ENCODE results near the gene NCS1. TPM values are rescaled to one million over a fixed set of nuclear protein-coding genes. Genes with fewer than 3 reads are reported as not detected.

NCS1 gene
- total RNA-seq, 4 donors from 2014 or later = 105 to 231 (median 127) TPM

GRCh38 chr9:130222833-130223232 is 50.6 kb downstream of the NCS1 start:
- ATAC-seq = no peak
- TF ChIP-seq EP300 (IDR thresholded peaks at IDR 0.05) (no peak), POLR2A (IDR thresholded peaks at IDR 0.05) (no peak), CTCF (IDR thresholded peaks at IDR 0.05) (no peak)
- Histone ChIP-seq H3K36me3 (peaks cover 0 to 65% of the 10 kb centered on the region in 2 donors), H3K27ac (peak overlapping the region in 2 of 4 donors; percentile 10 to 44), H3K4me3 (no peak overlapping the region), H3K27me3 (no peaks in the 10 kb centered on the region), H3K9me3 (peaks cover 0 to 9% (median 2%) of the 10 kb centered on the region in 3 donors), H3K4me1 (peaks cover 0 to 22% (median 13%) of the 10 kb centered on the region in 3 donors)
- WGBS, 2 donors (ENCODE audit: low coverage in 1 of 2) = 100% methylated on average over 1 of the region's 9 CpGs; no CpG with 5 or more reads in 1 of the 2 donors

GRCh38 chr9:130225071-130225470 is 52.9 kb downstream of the NCS1 start:
- TF ChIP-seq EP300 (IDR thresholded peaks at IDR 0.05) (no peak), POLR2A (IDR thresholded peaks at IDR 0.05) (no peak), CTCF (IDR thresholded peaks at IDR 0.05) (no peak), POLR2AphosphoS5 (IDR thresholded peaks at IDR 0.05) (no peak)
- no peak overlapping the region for H3K27ac ChIP-seq
- H3K4me3 ChIP-seq = no peak overlapping the region
- no peaks in the 10 kb centered on the region for H3K27me3 ChIP-seq
- H3K4me1 ChIP-seq = peaks cover 0 to 10% (median 6%) of the 10 kb centered on the region in 3 donors
- H3K36me3 ChIP-seq = peaks cover 0 to 72% of the 10 kb centered on the region in 2 donors
- WGBS, 2 donors (ENCODE audit: low coverage in 1 of 2) = 73 to 81% methylated on average over 5 to 6 of the region's 11 CpGs
- no peak for ATAC-seq
- H3K9me3 ChIP-seq = peaks cover 0 to 14% (median 2%) of the 10 kb centered on the region in 3 donors

- ATAC-seq = no peak
- peaks cover 0 to 14% (median 2%) of the 10 kb centered on the region in 3 donors for H3K9me3 ChIP-seq
- H3K27me3 ChIP-seq = no peaks in the 10 kb centered on the region
- peaks cover 0 to 5% (median 3%) of the 10 kb centered on the region in 3 donors for H3K4me1 ChIP-seq
- TF ChIP-seq CTCF (IDR thresholded peaks at IDR 0.05) = no peak
- TF ChIP-seq POLR2AphosphoS5 (IDR thresholded peaks at IDR 0.05) = no peak
- TF ChIP-seq POLR2A (IDR thresholded peaks at IDR 0.05) = no peak
- no peak for TF ChIP-seq EP300 (IDR thresholded peaks at IDR 0.05)
- 97% methylated on average over 6 to 11 of the region's 20 CpGs for WGBS, 2 donors (ENCODE audit: low coverage in 1 of 2)
- H3K36me3 ChIP-seq = peaks cover 0 to 77% of the 10 kb centered on the region in 2 donors
- H3K4me3 ChIP-seq = no peak overlapping the region
- H3K27ac ChIP-seq = peak overlapping the region in 1 of 4 donors; percentile 33
Observed at GRCh38 chr9:130225586-130225985, 53.4 kb downstream of the NCS1 start.

- TF ChIP-seq EP300 (IDR thresholded peaks at IDR 0.05) = no peak
- TF ChIP-seq POLR2A (IDR thresholded peaks at IDR 0.05) = no peak
- no peak for TF ChIP-seq CTCF (IDR thresholded peaks at IDR 0.05)
- no peak for TF ChIP-seq POLR2AphosphoS5 (IDR thresholded peaks at IDR 0.05)
- Histone ChIP-seq H3K27ac (peak overlapping the region in 1 of 4 donors; percentile 33), H3K9me3 (peaks cover 0 to 14% (median 2%) of the 10 kb centered on the region in 3 donors), H3K4me1 (no peaks in the 10 kb centered on the region), H3K4me3 (no peak overlapping the region), H3K36me3 (peaks cover 0 to 77% of the 10 kb centered on the region in 2 donors), H3K27me3 (no peaks in the 10 kb centered on the region)
- no peak for ATAC-seq
- WGBS, 2 donors (ENCODE audit: low coverage in 1 of 2) = no CpG with 5 or more reads among the region's 12 CpGs
Observed at GRCh38 chr9:130226112-130226511, 53.9 kb downstream of the NCS1 start.

- ATAC-seq = no peak
- H3K27ac ChIP-seq = no peak overlapping the region
- H3K36me3 ChIP-seq = peaks cover 0 to 80% of the 10 kb centered on the region in 2 donors
- H3K4me3 ChIP-seq = no peak overlapping the region
- H3K27me3 ChIP-seq = no peaks in the 10 kb centered on the region
- H3K9me3 ChIP-seq = peaks cover 0 to 14% (median 2%) of the 10 kb centered on the region in 3 donors
- H3K4me1 ChIP-seq = no peaks in the 10 kb centered on the region
- 89 to 97% methylated on average over 3 of the region's 3 CpGs for WGBS, 2 donors (ENCODE audit: low coverage in 1 of 2)
- TF ChIP-seq POLR2A (IDR thresholded peaks at IDR 0.05) = no peak
- no peak for TF ChIP-seq EP300 (IDR thresholded peaks at IDR 0.05)
- no peak for TF ChIP-seq POLR2AphosphoS5 (IDR thresholded peaks at IDR 0.05)
- no peak for TF ChIP-seq CTCF (IDR thresholded peaks at IDR 0.05)
Observed at GRCh38 chr9:130227833-130228232, 55.6 kb downstream of the NCS1 start.

All from gastroesophageal sphincter (tissue), 4 donors.